Thymus (tissue), 11 donors: ENCODE data around the gene SLITRK3. TPM values are rescaled to one million over a fixed set of nuclear protein-coding genes. Genes with fewer than 3 reads are reported as not detected.
A peak's percentile ranks its signal among the peaks of the same experiment; 100 is the strongest.

ENCODE experiments used
- DNase-seq, 9 donors: peaks; one replicate each; pipeline ENCODE4 v3.0.0-alpha.2; 2013; ENCODE audit warnings: low spot score in 9 of 9, low read depth in 6 of 9, missing footprints in 1 of 9
- H3K27ac ChIP-seq, 2 donors: one replicate each; pipeline ENCODE4 v1.5.1; 2013; ENCODE audit warnings: control low read depth in 1 of 2, low read depth in 1 of 2, low read length in 1 of 2, mild to moderate bottlenecking in 1 of 2, moderate library complexity in 1 of 2
- H3K27me3 ChIP-seq, 2 donors: one replicate each; pipeline ENCODE4 v1.5.1; 2013; ENCODE audit warnings: low read length in 1 of 2; ENCODE audit not compliant: control insufficient read depth in 2 of 2, insufficient read depth in 1 of 2
- H3K36me3 ChIP-seq, 2 donors: one replicate each; pipeline ENCODE4 v1.5.1; 2013; ENCODE audit warnings: low read length in 1 of 2, mild to moderate bottlenecking in 1 of 2, moderate library complexity in 1 of 2; ENCODE audit not compliant: control insufficient read depth in 2 of 2, insufficient read depth in 2 of 2
- H3K4me1 ChIP-seq, 2 donors: one replicate each; pipeline ENCODE4 v1.5.1; 2013; ENCODE audit warnings: low read length in 2 of 2; ENCODE audit not compliant: control insufficient read depth in 2 of 2, insufficient read depth in 2 of 2
- H3K4me3 ChIP-seq, 2 donors: one replicate each; pipeline ENCODE4 v1.5.1; 2013; ENCODE audit warnings: low read length in 2 of 2, control low read depth in 1 of 2, mild to moderate bottlenecking in 1 of 2
- H3K9me3 ChIP-seq, 2 donors: one replicate each; pipeline ENCODE4 v1.5.1; 2013; ENCODE audit warnings: low read length in 1 of 2, mild to moderate bottlenecking in 1 of 2; ENCODE audit not compliant: control insufficient read depth in 2 of 2, insufficient read depth in 1 of 2
- WGBS: extraction: QIAGEN DNeasy Blood & Tissue Kit; methylation state at CpG from one replicate; pipeline ENCODE4 v1.1.7; 2013; 5-methylcytosine and 5-hydroxymethylcytosine counted together
- polyA plus RNA-seq: library from polyadenylated mRNA; stranded (reverse); fragments of 200-250 nt; gene quantifications from one replicate; pipeline ENCODE4 v1.2.3, GENCODE V29; 2013
- total RNA-seq: library from RNA; stranded (reverse); fragments of 120-200 nt; gene quantifications from one replicate; pipeline ENCODE4 v1.2.4, GENCODE V29; 2013
- donor health status: healthy.

Gene SLITRK3
- total and polyA plus RNA-seq, 2 donors = under 0.01 to 0.14 TPM

DNA sequence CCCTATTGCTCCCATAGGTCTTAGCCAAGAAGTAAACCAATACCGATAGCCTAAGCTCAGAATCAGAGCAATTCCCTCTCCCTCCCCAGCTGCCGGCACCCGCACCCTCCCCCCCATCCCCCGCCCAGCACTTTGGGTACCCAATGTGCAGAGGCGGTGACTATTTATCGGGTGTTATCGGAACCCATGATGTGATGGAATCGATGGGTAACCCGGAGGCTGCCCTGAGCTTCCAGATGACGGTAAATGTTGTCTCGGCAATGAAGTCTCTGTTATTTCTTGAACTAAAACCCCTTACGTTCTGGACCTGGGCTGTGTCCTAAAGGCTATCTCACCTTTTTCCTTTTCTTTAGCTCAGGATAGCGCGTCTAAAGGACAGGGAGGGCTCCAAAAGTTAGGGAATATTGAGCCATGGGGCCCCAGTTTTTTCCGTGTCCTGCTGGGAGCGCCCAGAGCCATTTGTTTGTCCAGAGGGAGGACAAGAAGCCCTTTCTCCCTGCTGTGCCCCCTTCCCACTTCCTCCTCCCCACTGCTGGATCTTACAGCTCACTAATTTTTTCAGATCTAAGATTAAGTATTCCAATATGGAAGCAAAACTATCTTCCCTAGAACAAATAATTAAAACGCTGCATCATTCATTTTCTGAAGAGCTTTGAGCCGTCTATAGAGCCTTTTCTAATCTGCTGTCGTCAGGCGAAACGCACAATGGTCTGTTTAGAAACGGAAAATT is 1.5 kb downstream of the SLITRK3 start:
- H3K4me3 ChIP-seq = no peak overlapping the region
- DNase-seq = no peak

DNA sequence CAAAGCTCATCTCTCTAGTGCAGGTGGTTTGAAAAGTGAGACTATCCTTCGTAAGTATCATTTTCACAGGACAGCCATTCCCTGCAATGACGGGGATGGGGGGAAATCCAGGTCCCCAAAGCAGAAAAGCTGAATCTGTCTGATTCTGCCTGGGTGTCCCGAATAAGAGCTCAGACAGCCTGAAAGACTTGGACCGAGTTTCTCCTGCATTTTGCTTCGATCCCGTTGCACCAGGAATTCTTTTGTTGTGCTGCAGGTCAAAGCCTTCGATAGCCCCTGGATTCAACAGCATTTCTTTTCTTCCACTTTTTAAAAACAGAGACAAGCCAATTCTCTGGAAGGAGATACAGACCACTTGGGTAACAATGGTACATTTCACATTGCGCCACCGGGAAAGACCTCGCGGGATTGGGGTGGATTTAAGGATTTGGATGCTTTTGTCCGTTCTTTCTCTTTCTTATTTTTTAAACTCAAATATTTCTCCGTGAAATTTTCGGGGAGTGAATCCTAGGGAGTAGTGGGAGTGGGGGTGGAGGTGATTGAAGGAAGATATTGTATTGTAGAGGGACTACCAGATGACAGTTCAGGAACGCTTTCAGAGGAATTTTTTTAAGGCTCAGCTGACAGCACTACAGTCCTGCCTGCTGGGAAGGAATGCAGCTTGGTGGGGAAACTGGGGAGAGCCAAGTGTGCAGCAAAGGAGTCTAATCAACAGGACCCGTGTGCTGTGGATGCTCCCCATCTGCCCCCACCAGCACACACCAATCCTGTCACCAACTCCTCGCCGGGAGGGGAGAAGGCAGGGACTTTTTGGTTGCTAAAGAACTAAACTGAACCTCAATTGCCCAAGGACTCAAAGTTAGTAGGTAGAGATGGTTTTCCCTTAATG is 2.6 kb downstream of the SLITRK3 start:
- H3K4me3 ChIP-seq = no peak overlapping the region
- no peak for DNase-seq
- H3K4me1 ChIP-seq = no peaks in the 10 kb centered on the region
- WGBS = 9% methylated on average over 18 of the region's 18 CpGs
- H3K9me3 ChIP-seq = no peaks in the 10 kb centered on the region
- no peak overlapping the region for H3K27ac ChIP-seq
- H3K36me3 ChIP-seq = no peaks in the 10 kb centered on the region
- H3K27me3 ChIP-seq = peaks cover 30 to 63% of the 10 kb centered on the region in 2 donors

More for the DNA sequence above, 1.5 kb downstream of the SLITRK3 start:
- H3K4me1 ChIP-seq = no peaks in the 10 kb centered on the region
- H3K27ac ChIP-seq = no peak overlapping the region
- no peaks in the 10 kb centered on the region for H3K36me3 ChIP-seq
- no peaks in the 10 kb centered on the region for H3K9me3 ChIP-seq
- peaks cover 30 to 64% of the 10 kb centered on the region in 2 donors for H3K27me3 ChIP-seq
- 7% methylated on average over 22 of the region's 22 CpGs for WGBS

DNA sequence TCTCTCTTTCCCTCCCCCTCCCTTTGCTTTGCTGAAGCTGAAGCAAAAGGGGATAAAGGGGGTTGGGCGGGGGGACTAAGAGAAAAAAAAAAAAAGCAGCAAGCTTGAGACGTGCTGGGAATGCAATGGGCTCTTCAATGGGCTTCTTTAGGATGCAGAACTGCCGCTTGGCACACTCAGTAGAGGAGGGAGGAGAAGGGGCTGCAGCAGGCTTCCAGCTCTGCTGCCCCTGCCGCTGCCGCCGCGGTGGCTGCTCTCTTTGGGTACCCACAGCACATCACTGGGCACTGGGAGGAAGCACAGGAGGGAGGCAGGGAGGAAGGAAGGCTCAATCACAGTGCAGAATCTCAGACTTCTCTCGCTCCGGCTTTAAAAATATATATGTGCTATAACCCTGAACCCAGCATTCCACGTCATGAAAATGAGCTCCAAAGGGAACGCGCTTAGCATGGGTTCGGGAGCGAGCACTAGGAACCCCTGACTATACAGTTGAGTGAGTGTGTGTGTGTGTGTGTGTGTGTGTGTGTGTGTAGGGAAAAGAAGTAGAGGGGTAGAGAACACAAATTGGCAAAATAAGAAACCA is 3.5 kb downstream of the SLITRK3 start:
- Histone ChIP-seq H3K9me3 (no peaks in the 10 kb centered on the region), H3K4me3 (no peak overlapping the region), H3K36me3 (no peaks in the 10 kb centered on the region), H3K4me1 (no peaks in the 10 kb centered on the region), H3K27ac (no peak overlapping the region), H3K27me3 (peaks cover 30 to 57% of the 10 kb centered on the region in 2 donors)
- no peak for DNase-seq
- WGBS = 9% methylated on average over 14 of the region's 14 CpGs

DNA sequence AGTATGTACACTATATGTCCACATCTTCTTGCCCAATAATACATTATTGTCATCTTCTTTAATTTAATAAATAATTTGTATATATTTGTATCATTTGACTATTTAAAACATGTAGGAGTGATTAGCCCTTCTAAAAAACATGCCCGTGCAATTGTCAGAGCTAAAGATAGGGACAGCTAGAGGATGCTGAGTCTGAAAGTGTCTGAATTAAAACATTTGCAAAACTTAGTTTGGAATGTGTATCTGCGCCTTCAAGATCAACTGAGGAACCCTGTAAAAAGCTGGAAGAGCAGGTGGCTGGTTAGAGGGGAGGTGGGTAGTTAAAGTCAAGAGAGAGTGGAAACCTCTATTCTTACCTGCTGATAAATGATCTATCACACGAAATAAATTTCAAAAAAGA is 4.7 kb downstream of the SLITRK3 start:
- Histone ChIP-seq H3K9me3 (no peaks in the 10 kb centered on the region), H3K4me3 (no peak overlapping the region), H3K4me1 (no peaks in the 10 kb centered on the region), H3K27me3 (peaks cover 23 to 45% of the 10 kb centered on the region in 2 donors), H3K36me3 (no peaks in the 10 kb centered on the region), H3K27ac (no peak overlapping the region)
- DNase-seq = no peak
- WGBS = 64% methylated on average over 3 of the region's 3 CpGs

DNA sequence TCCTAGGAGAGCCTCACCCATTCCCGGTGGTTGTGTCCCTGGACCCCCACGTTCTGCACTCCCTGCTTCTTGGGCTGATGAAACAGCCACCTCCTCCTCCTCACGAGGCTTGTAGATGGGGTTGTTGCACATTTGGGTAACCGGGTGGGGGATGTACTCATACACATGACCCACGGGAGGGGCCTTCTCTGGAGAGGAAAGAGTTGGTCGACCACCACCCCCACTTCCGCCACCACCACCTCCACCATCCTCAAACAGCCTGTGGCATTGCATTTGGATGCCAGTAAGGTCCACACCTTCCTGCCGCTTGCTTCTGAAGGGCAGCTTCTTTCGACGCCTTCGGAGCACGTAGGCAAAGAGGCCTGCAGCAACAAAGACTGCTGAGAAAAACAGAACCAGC is 7.7 kb downstream of the SLITRK3 start:
- peaks cover 4 to 15% of the 10 kb centered on the region in 2 donors for H3K27me3 ChIP-seq
- WGBS = 91% methylated on average over 12 of the region's 12 CpGs
- no peaks in the 10 kb centered on the region for H3K9me3 ChIP-seq
- H3K27ac ChIP-seq = no peak overlapping the region
- no peak overlapping the region for H3K4me3 ChIP-seq
- H3K36me3 ChIP-seq = no peaks in the 10 kb centered on the region
- DNase-seq = no peak
- no peaks in the 10 kb centered on the region for H3K4me1 ChIP-seq

DNA sequence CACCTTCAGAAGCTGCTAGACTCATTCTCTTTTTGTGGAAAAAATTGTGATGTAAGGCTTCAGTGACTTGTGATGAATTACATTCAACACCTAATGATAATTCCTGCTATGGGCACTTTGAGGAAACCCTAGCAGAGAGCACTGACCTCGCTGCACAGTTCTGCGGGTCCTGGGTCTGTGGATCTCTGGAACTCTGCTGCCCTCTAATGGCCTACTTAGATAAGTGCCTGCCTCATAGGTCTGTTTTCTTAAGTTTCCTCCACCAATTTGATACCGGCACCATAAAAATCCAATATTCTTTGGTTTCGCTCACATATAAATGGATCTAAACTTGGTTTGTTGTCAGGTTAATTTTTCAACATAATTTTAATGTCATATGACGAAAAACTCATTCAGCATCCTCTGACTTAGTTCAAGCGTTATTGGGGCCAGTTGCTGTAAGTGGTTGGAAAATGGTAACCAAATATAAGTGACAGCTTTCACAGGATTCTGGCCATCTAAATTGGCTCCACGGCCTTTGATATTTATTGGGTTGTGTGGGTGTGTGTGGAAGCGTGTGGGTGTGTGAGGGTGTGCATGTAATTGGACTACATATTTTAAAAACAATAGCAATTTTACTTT is 10.4 kb downstream of the SLITRK3 start:
- H3K27me3 ChIP-seq = no peaks in the 10 kb centered on the region
- WGBS = 25% methylated on average over 8 of the region's 8 CpGs
- no peak overlapping the region for H3K4me3 ChIP-seq

DNA sequence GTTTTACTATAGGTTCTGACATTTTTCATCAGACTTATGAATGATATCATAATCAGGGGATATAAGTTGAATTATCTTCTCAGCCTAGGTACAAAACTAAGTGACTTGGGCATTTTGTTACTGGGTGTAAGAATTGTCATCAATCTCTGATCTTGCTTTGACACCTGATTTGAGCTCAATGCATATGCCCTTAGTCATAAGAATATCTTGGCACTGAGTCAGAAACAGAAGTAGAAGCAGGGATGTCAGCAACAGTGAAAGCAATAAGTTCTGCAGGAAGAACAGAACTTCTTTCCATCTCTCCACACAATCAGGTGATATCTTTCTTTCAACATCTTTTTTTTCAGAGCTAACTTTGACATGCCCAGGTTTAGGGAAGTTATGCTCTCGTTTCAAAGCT is 14.6 kb downstream of the SLITRK3 start:
- H3K27me3 ChIP-seq = no peaks in the 10 kb centered on the region
- WGBS = 33% methylated on average over 1 of the region's 1 CpG
- H3K4me1 ChIP-seq = no peaks in the 10 kb centered on the region
- no peaks in the 10 kb centered on the region for H3K9me3 ChIP-seq
- H3K4me3 ChIP-seq = no peak overlapping the region
- no peaks in the 10 kb centered on the region for H3K36me3 ChIP-seq
- no peak for DNase-seq
- H3K27ac ChIP-seq = no peak overlapping the region

More for the DNA sequence above, 10.4 kb downstream of the SLITRK3 start:
- no peaks in the 10 kb centered on the region for H3K9me3 ChIP-seq
- peak in 6 of 9 donors; percentile 10 to 44 (median 22) for DNase-seq
- H3K36me3 ChIP-seq = no peaks in the 10 kb centered on the region
- no peak overlapping the region for H3K27ac ChIP-seq
- no peaks in the 10 kb centered on the region for H3K4me1 ChIP-seq

DNA sequence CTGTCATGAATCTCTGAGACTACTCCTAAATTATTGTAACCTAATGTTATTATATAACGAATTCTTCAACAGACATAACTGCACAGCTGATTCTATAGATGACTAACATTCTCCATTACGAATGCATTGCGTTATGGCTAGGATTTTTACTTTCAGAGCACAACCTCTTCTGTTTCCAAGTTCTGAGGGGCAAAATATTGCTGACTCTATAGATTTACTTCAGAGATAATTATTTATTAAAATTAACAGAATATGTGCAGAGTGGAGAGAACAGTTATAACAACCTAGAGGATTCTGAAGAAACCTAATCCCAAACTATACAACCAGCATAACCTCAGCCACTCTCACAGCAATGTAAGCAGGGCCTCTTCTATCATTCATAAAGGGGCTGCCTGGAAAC is 25.9 kb downstream of the SLITRK3 start:
- DNase-seq = no peak
- no peaks in the 10 kb centered on the region for H3K27me3 ChIP-seq
- H3K9me3 ChIP-seq = no peaks in the 10 kb centered on the region
- no peak overlapping the region for H3K4me3 ChIP-seq
- H3K27ac ChIP-seq = no peak overlapping the region
- H3K4me1 ChIP-seq = no peaks in the 10 kb centered on the region
- WGBS = 92% methylated on average over 3 of the region's 3 CpGs
- no peaks in the 10 kb centered on the region for H3K36me3 ChIP-seq
